Small intestine (tissue), 7 donors: ENCODE results near the gene ATP8A2. TPM values are rescaled to one million over a fixed set of nuclear protein-coding genes. Genes with fewer than 3 reads are reported as not detected.
"Not testable (repeated sequence)": the region's sequence is repeated elsewhere in the genome, so short reads cannot be mapped to it uniquely, and the experiment has no call there.

Experiments
- DNase-seq, 2 donors: peaks; one replicate each; pipeline versions ENCODE4 v3.0.0 to v3.0.0-alpha.2; 2013
- FAIRE-seq: peaks from 2 replicates; lab custom pipeline; 2012; peaks lifted over from hg19 to GRCh38; lab: Jason Lieb, UNC
- H3K27ac ChIP-seq, 3 donors: one replicate each; pipeline ENCODE4 v1.5.1; 2013; ENCODE audit warnings: low read length in 2 of 3, mild to moderate bottlenecking in 2 of 3, control low read depth in 1 of 3, inconsistent platforms in 1 of 3, low read depth in 1 of 3, moderate library complexity in 1 of 3
- H3K27me3 ChIP-seq, 3 donors: one replicate each; pipeline ENCODE4 v1.6.1; 2013; ENCODE audit warnings: low read length in 3 of 3, inconsistent platforms in 1 of 3; ENCODE audit not compliant: control insufficient read depth in 3 of 3, insufficient read depth in 3 of 3
- H3K36me3 ChIP-seq, 3 donors: one replicate each; pipeline ENCODE4 v1.6.1; 2013; ENCODE audit warnings: low read length in 3 of 3, inconsistent platforms in 1 of 3, low read depth in 1 of 3, mild to moderate bottlenecking in 1 of 3, moderate library complexity in 1 of 3; ENCODE audit not compliant: control insufficient read depth in 3 of 3, insufficient read depth in 2 of 3
- H3K4me1 ChIP-seq, 3 donors: one replicate each; pipeline ENCODE4 v1.6.1; 2013; ENCODE audit warnings: low read length in 2 of 3, inconsistent platforms in 1 of 3, low read depth in 1 of 3, mild to moderate bottlenecking in 1 of 3, moderate library complexity in 1 of 3; ENCODE audit not compliant: control insufficient read depth in 3 of 3, insufficient read depth in 2 of 3
- H3K4me3 ChIP-seq, 3 donors: one replicate each; pipeline ENCODE4 v1.5.1; 2013; ENCODE audit warnings: low read length in 3 of 3, control low read depth in 1 of 3, inconsistent platforms in 1 of 3, low read depth in 1 of 3, mild to moderate bottlenecking in 1 of 3, moderate library complexity in 1 of 3
- H3K9me3 ChIP-seq, 2 donors: one replicate each; pipeline ENCODE4 v1.6.1; 2013; ENCODE audit warnings: low read depth in 1 of 2, low read length in 1 of 2; ENCODE audit not compliant: control insufficient read depth in 2 of 2, insufficient read depth in 1 of 2
- WGBS, 3 donors: extraction: QIAGEN DNeasy Blood & Tissue Kit; methylation state at CpG; one replicate each; pipeline ENCODE4 v1.1.7; 2013; 5-methylcytosine and 5-hydroxymethylcytosine counted together
- polyA plus RNA-seq, 4 donors: library from polyadenylated mRNA; stranded (reverse) in 3 of 4; unstranded in 1 of 4; fragments of 200-250 nt in 3 of 4; fragments of 120-200 nt in 1 of 4; gene quantifications; one replicate each; pipeline versions ENCODE4 v1.2.1 to v1.2.3, GENCODE V29; 2013
- donor health status: healthy with polysubstance abuse.
- donor health status: control.
- donor health status: control.
- donor health status: Bipolar disorder and iron deficiency.
- donor health status: healthy.

Gene ATP8A2
- polyA plus RNA-seq, 4 donors = 0.72 to 0.79 TPM; not detected in 2

DNA sequence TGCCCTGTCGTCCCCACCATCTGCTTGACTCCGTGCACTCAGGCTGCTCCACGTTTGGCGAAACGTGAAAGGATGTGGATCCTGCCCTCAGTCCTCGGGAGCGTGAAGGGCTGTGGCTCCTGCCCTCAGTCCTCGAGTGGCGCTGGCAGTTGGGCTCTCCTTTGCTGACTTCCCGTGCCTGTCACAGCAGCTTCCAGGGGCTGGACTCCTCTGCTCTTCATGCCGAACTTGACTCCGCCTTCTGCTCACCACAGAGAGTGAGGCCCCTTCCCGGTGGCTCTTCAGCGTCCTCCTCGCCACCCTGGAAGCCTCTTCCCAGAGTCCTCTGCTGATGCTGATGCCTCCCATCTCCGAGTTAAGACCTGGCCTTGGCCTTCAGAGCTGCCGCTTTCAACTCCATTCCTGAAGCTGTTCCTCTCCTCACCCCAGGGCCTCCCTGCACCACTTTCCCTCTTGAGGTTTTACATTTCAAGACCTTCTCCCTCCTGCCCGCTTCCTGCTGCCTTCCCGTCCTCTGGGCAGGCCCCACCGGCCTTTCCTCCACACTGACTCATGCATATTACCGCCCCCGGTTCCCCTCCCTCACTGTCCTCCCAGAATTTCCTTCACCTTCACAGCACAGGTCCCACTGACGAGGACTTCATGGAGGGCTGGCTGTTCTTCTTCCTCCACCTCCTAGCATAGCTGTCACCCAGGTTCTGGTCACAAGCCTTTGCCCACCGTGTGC lies 568.4 kb downstream of the ATP8A2 start:
- no peak overlapping the region for H3K4me3 ChIP-seq
- no peak for FAIRE-seq
- no peak overlapping the region for H3K27ac ChIP-seq
- no peaks in the 10 kb centered on the region for H3K27me3 ChIP-seq
- no peak for DNase-seq
- H3K9me3 ChIP-seq = no peaks in the 10 kb centered on the region
- H3K36me3 ChIP-seq = no peaks in the 10 kb centered on the region
- WGBS, 3 donors = 77 to 81% (median 79%) methylated on average over 24 of the region's 24 CpGs
- H3K4me1 ChIP-seq = no peaks in the 10 kb centered on the region

DNA sequence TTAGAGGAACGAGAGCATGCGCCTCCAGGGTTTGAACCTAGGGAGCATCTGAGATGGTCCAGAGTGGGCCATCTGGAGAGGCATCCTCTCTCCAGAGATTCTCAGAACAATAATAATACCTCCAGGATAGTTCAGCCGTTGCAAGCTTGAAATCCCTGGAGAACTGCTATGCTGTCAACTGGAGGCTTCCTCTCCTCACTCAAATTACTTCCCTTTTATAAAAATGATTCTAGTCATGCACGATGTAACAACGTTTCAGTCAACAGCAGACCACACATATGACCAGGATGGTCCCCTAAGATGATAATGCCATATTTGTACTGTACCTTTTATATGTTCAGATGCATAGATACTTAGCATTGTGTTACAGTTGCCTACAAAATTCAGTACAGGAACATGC lies 571.3 kb downstream of the ATP8A2 start:
- FAIRE-seq = no peak
- Histone ChIP-seq H3K27me3 (no peaks in the 10 kb centered on the region), H3K9me3 (no peaks in the 10 kb centered on the region), H3K4me1 (no peaks in the 10 kb centered on the region), H3K36me3 (no peaks in the 10 kb centered on the region), H3K27ac (no peak overlapping the region), H3K4me3 (no peak overlapping the region)
- no peak for DNase-seq
- WGBS, 3 donors = 59 to 72% (median 68%) methylated on average over 5 of the region's 5 CpGs

DNA sequence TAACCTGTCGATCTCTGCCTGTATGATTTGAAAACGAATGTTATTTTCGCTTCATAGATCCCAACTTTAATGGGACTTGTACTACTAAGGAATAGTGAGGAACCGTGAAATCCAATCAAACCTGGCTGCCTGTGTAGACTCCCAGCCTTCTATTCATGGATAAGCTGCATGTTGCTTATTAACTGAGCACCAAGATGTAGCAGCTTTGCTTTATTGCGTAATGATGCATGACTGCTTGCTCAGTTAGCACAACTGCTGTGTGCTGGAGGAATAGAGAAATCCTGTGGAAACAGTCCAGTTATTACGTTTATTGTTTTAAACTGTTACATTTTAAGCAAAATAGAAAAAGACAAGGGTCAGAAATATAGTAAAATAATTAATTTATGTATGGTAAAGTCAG lies 571.9 kb downstream of the ATP8A2 start:
- Histone ChIP-seq H3K4me3 (no peak overlapping the region), H3K27me3 (no peaks in the 10 kb centered on the region), H3K36me3 (no peaks in the 10 kb centered on the region), H3K4me1 (no peaks in the 10 kb centered on the region), H3K9me3 (no peaks in the 10 kb centered on the region), H3K27ac (no peak overlapping the region)
- DNase-seq (peak in 1 of 2 donors; percentile 8), FAIRE-seq (no peak)
- 73 to 85% (median 74%) methylated on average over 6 of the region's 6 CpGs for WGBS, 3 donors

DNA sequence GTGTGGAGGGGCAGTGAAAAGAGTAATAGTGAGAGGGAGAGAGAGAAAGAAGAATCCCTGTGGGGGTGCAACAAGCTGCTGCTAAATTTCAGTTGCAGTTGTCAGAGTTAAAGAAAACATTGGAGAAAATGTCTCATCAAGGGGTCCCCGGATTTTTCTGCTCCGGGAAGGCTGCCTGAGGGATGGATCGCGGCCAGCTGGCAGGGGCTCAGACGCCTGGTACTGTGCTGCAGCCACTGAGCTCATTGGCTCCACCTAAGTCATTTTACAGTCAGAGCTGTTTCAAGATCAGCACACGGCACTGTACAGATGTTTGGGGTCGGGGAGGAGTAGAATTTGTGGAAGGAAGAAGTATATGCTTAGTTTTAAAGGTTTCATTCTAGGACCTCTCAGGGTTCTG lies 573.8 kb downstream of the ATP8A2 start:
- no peaks in the 10 kb centered on the region for H3K4me1 ChIP-seq
- no peaks in the 10 kb centered on the region for H3K27me3 ChIP-seq
- FAIRE-seq (no peak), DNase-seq (no peak)
- 54 to 61% (median 55%) methylated on average over 7 of the region's 7 CpGs for WGBS, 3 donors
- peaks cover 0 to under 1% of the 10 kb centered on the region in 2 donors for H3K9me3 ChIP-seq
- H3K36me3 ChIP-seq = no peaks in the 10 kb centered on the region
- no peak overlapping the region for H3K27ac ChIP-seq
- H3K4me3 ChIP-seq = no peak overlapping the region

DNA sequence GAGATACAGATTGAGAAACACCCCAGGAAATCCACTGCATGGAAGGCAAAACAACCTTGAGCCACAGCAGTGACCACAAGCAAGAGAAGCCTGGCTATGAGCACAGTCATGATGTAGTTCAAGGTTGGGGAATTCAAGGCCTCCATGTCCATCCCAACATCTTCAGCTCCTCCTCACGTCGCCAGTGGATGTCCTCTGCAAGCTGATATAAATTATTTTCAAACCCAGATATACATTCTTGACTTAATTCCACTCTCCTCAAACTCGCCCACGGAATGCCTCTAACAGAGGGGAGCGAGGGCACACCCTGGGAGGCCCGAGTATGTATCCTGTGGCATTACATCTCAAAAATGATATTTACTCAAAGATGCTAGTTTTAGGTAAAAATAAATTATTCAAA lies 574.5 kb downstream of the ATP8A2 start:
- 85 to 92% (median 87%) methylated on average over 6 of the region's 6 CpGs for whole genome bisulfite sequencing, 3 donors
- Histone ChIP-seq H3K27me3 (peaks cover 0 to 2% (median 0%) of the 10 kb centered on the region in 3 donors), H3K27ac (no peak overlapping the region), H3K4me3 (no peak overlapping the region), H3K36me3 (no peaks in the 10 kb centered on the region), H3K9me3 (peaks cover 0 to 4% of the 10 kb centered on the region in 2 donors), H3K4me1 (no peaks in the 10 kb centered on the region)
- FAIRE-seq = no peak
- no peak for DNase-seq

DNA sequence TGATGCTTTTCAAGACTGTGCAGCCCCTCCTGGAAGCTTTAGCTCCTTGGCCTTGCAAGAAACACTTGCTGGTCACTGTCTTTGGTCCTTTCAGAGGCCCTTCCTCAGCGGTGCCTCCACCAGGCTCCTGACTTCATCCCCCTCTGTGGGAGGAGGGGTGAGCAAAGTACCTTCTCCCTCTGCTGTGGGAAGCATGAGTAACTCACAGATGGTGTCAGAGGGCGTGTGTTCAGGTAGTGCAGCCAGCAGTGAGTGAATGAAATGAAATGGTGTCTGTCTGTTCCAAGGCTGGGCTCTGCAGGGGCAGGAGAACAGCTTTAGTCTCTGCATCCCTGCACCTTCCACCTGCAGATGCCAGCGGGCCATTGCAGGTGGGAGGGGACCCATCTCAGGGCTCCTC lies 577.1 kb downstream of the ATP8A2 start:
- 68 to 76% (median 74%) methylated on average over 3 of the region's 3 CpGs for WGBS, 3 donors
- peaks cover 0 to 4% of the 10 kb centered on the region in 2 donors for H3K9me3 ChIP-seq
- H3K4me1 ChIP-seq = no peaks in the 10 kb centered on the region
- H3K36me3 ChIP-seq = no peaks in the 10 kb centered on the region
- no peak for FAIRE-seq
- H3K27ac ChIP-seq = no peak overlapping the region
- H3K27me3 ChIP-seq = peaks cover 0 to 2% (median 0%) of the 10 kb centered on the region in 3 donors
- no peak overlapping the region for H3K4me3 ChIP-seq
- no peak for DNase-seq

DNA sequence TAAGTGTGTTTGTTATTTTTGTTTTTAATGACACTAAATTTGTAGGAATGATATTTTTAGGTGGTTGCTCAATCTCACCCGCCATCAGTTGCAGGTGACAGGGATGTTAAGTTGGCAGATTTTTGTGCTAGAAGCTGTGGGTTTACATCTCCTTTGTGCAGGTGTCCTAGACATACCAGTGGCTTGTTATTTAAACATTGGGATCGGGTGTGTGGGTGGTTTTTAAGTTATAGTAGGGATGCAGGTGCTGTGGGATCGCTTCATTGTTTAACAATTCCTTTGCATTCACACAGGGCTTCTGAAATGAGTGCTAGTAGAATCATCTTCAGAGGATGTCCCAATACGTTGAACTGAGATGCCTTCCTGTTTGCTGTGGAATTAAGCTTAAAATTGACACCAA lies 580.1 kb downstream of the ATP8A2 start:
- peaks cover 0 to 2% (median 0%) of the 10 kb centered on the region in 3 donors for H3K27me3 ChIP-seq
- H3K9me3 ChIP-seq = peaks cover 0 to 4% of the 10 kb centered on the region in 2 donors
- 74 to 79% (median 78%) methylated on average over 4 of the region's 4 CpGs for WGBS, 3 donors
- no peaks in the 10 kb centered on the region for H3K4me1 ChIP-seq
- FAIRE-seq (no peak), DNase-seq (no peak)
- no peak overlapping the region for H3K27ac ChIP-seq
- H3K36me3 ChIP-seq = no peaks in the 10 kb centered on the region
- no peak overlapping the region for H3K4me3 ChIP-seq

DNA sequence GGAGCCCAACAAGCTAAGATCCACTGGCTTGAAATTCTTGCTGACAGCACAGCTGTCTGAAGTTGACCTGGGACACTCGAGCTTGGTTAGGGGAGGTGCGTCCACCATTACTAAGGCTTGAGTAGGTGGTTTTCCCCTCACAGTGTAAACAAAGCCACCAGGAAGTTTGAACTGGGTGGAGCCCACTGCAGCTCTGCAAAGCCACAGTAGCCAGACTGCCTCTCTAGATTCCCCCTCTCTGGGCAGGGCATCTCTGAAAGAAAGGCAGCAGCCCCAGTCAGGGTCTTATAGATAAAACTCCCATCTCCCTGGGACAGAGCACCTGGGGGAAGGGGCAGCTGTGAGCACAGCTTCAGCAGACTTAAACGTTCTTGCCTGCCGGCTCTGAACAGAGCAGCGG lies 582.3 kb downstream of the ATP8A2 start:
- not testable (repeated sequence) for H3K27ac ChIP-seq, H3K4me3 ChIP-seq, H3K36me3 ChIP-seq, H3K9me3 ChIP-seq, DNase-seq, H3K27me3 ChIP-seq, H3K4me1 ChIP-seq, FAIRE-seq
- WGBS, 3 donors = 40 to 56% (median 49%) methylated on average over 5 of the region's 5 CpGs

DNA sequence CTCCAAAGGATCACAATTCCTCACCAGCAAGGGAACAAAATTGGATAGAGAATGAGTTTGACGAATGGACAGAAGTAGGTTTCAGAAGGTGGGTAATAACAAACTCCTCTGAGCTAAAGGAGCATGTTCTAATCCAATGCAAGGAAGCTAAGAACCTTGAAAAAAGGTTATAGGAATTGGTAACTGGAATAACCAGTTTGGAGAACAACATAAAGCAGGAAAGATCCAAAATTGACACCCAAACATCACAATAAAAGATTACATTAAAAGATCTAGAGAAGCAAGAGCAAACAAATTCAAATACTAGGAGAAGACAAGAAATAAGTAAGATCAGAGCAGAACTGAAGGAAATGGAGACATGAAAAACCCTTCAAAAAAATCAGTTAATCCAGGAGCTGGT lies 583.2 kb downstream of the ATP8A2 start:
- FAIRE-seq, H3K27me3 ChIP-seq, DNase-seq, H3K4me3 ChIP-seq, H3K27ac ChIP-seq, H3K9me3 ChIP-seq, H3K36me3 ChIP-seq, H3K4me1 ChIP-seq: not testable (repeated sequence)
- 72 to 91% (median 75%) methylated on average over 1 of the region's 1 CpG for WGBS, 3 donors
